HG02571 (cell line): ENCODE results near the gene MPHOSPH10.
"Not testable (repeated sequence)": the region's sequence is repeated elsewhere in the genome, so short reads cannot be mapped to it uniquely, and the experiment has no call there.

Experiments used
- ATAC-seq: cut with Tn5 transposase; IDR thresholded peaks from one replicate; pipeline ENCODE4 v1.9.1; 2021; ENCODE audit warnings: mild to moderate bottlenecking, moderate library complexity; ENCODE audit not compliant: unreplicated experiment

Gene MPHOSPH10

GRCh38 chr2:71166812-71167211 lies 36.4 kb downstream of the MPHOSPH10 start:
- no peak for ATAC-seq

GRCh38 chr2:71173096-71173495 lies 42.7 kb downstream of the MPHOSPH10 start:
- ATAC-seq: no peak

- ATAC-seq: no peak
Observed at GRCh38 chr2:71174207-71174606, 43.8 kb downstream of the MPHOSPH10 start.

- not testable (repeated sequence) for ATAC-seq
Observed at GRCh38 chr2:71178836-71179235, 48.4 kb downstream of the MPHOSPH10 start.

GRCh38 chr2:71181316-71181715 lies 50.9 kb downstream of the MPHOSPH10 start:
- ATAC-seq: no peak

GRCh38 chr2:71183306-71184115 lies 53.1 kb downstream of the MPHOSPH10 start:
- ATAC-seq: not testable (repeated sequence)

GRCh38 chr2:71186973-71187372 lies 56.5 kb downstream of the MPHOSPH10 start:
- ATAC-seq: no peak

GRCh38 chr2:71187589-71187988 lies 57.2 kb downstream of the MPHOSPH10 start:
- no peak for ATAC-seq

- ATAC-seq: no peak
Observed at GRCh38 chr2:71190656-71191569, 60.5 kb downstream of the MPHOSPH10 start.

GRCh38 chr2:71191570-71191943 lies 61.1 kb downstream of the MPHOSPH10 start:
- ATAC-seq: no peak
